Measurements from ENCODE around the gene CFL2. TPM values are rescaled to one million over a fixed set of nuclear protein-coding genes. Genes with fewer than 3 reads are reported as not detected.

CFL2 gene
- 10 to 100 TPM; 25.8 to 32.0 TPM for total RNA-seq

GRCh38 chr14:34714320-34715126 lies at the start of gene CFL2:
TSS of gene CFL2 (minus strand) at chr14:34714593. CDS start at chr14:34714540, 53 bp downstream.

Small RNA genes within 50 kb of the gene (small RNA-seq; reads per million reads assigned to genes)
- gene RNU6-1261P = 0 reads per million in 2 donors

Other genes with a start within 250 kb of the CFL2 start
- 10 to 100 TPM; 39.2 to 39.3 TPM for gene EAPP, start 174.9 kb downstream of the CFL2 start, total RNA-seq
- 10 to 100 TPM; 90.2 to 99.9 TPM for gene SNX6, start 84.4 kb downstream of the CFL2 start, total RNA-seq
- 10 to 100 TPM; 28.6 to 46.6 TPM for gene BAZ1A, start 160.8 kb upstream of the CFL2 start, total RNA-seq